HepG2 (cell line): ENCODE results near the gene ANKRD13D. TPM values are rescaled to one million over a fixed set of nuclear protein-coding genes. Genes with fewer than 3 reads are reported as not detected.

Experiments used
- ATAC-seq: fragments of 200-7000 bp; cut with Tn5 transposase; 3 replicates; pipeline ENCODE4 v1.9.1; 2020; ENCODE audit warnings: mild to moderate bottlenecking, moderate library complexity
- BruUV-seq: library from RNA; stranded (reverse); fragments of 400-500 nt; replicated peaks from 2 replicates; lab custom pipeline; 2021; lab: Mats Ljungman, UMichigan
- CTCF ChIA-PET: fragments of 300-600 bp; formaldehyde crosslinking; extraction: SDS; loops from one replicate; lab custom pipeline; 2021; ENCODE audit warnings: low total read pairs, inconsistent platforms, low intra/inter-chr PET ratio; lab: Yijun Ruan, JAX
- POLR2A ChIA-PET: fragments of 350-600 bp; sonication (Branson Sonifier 250); formaldehyde crosslinking; loops from one replicate; lab custom pipeline; 2020; ENCODE audit warnings: antibody characterized with exemption, inconsistent platforms; lab: Yijun Ruan, JAX
- DNase-seq: peaks from one replicate; pipeline ENCODE4 v3.0.0-alpha.2; 2015; ENCODE audit warnings: low spot score
- FAIRE-seq: peaks from 3 replicates; lab custom pipeline; 2011; peaks lifted over from hg19 to GRCh38; lab: Jason Lieb, UNC
- H2AFZ ChIP-seq: one replicate; pipeline ENCODE4 v1.6.1; 2011; ENCODE audit warnings: low read length, inconsistent platforms
- H3K27ac ChIP-seq: fragments of 300-600 bp; 3 replicates; pipeline ENCODE4 v1.8.0; 2011; ENCODE audit warnings: mixed run types, mild to moderate bottlenecking, mixed read lengths, low read length, inconsistent platforms; ENCODE audit not compliant: insufficient read depth; ENCODE audit errors: extremely low read length
- H3K27me3 ChIP-seq, 2 experiments: fragments of 200-600 bp in 1 of 2; 2 replicates in 1 of 2; 3 replicates in 1 of 2; pipeline versions ENCODE4 v1.6.0 to v1.8.0; 2011; ENCODE audit warnings: low read length in 2 of 2, mild to moderate bottlenecking in 2 of 2, moderate library complexity in 2 of 2, inconsistent platforms in 1 of 2; ENCODE audit not compliant: insufficient read depth in 2 of 2, control insufficient read depth in 1 of 2
- H3K36me3 ChIP-seq, 2 experiments: fragments of 200-600 bp in 1 of 2; replicated peaks in 1 of 2; 2 replicates in 1 of 2; 3 replicates in 1 of 2; pipeline versions ENCODE4 v1.5.1 to v1.8.0; 2011; ENCODE audit warnings: low read length in 2 of 2, inconsistent platforms in 1 of 2; ENCODE audit not compliant: insufficient read depth in 2 of 2, control insufficient read depth in 1 of 2
- H3K4me1 ChIP-seq: 2 replicates; pipeline ENCODE4 v1.5.1; 2012; ENCODE audit warnings: low read length, inconsistent platforms; ENCODE audit not compliant: insufficient read depth
- H3K4me2 ChIP-seq: 2 replicates; pipeline ENCODE4 v1.6.0; 2011; ENCODE audit warnings: low read depth, low read length, inconsistent platforms
- H3K4me3 ChIP-seq, 3 experiments: fragments of 200-600 bp in 1 of 3; sonication (generic), shearing (Covaris generic) in 1 of 3; replicated peaks in 1 of 3; 2 replicates each; pipeline ENCODE4 v1.5.1; 2011 to 2016; ENCODE audit warnings: low read length in 3 of 3, inconsistent platforms in 2 of 3, low read depth in 2 of 3, mild to moderate bottlenecking in 2 of 3, control low read depth in 1 of 3, mixed read lengths in 1 of 3; ENCODE audit not compliant: insufficient read depth in 1 of 3
- H3K79me2 ChIP-seq: one replicate; pipeline ENCODE4 v1.6.1; 2011; ENCODE audit warnings: low read length, inconsistent platforms; ENCODE audit not compliant: insufficient read depth
- H3K9ac ChIP-seq: 2 replicates; pipeline ENCODE4 v1.6.0; 2011; ENCODE audit warnings: mild to moderate bottlenecking, low read depth, low read length, inconsistent platforms; ENCODE audit not compliant: insufficient read depth
- H3K9me3 ChIP-seq: 2 replicates; pipeline ENCODE4 v1.5.1; 2012; ENCODE audit warnings: mild to moderate bottlenecking, low read length
- H4K20me1 ChIP-seq: 2 replicates; pipeline ENCODE4 v1.6.0; 2011; ENCODE audit warnings: inconsistent platforms, mild to moderate bottlenecking, low read length, moderate library complexity; ENCODE audit not compliant: insufficient read depth
- CENPX ChIP-seq: sonication (generic); formaldehyde crosslinking; IDR thresholded peaks from 2 replicates; pipeline ENCODE4 v1.9.0; 2021; ENCODE audit warnings: mild to moderate bottlenecking, missing genetic modification reagents, moderate library complexity
- DMAP1 ChIP-seq: IDR thresholded peaks from 2 replicates; pipeline ENCODE4 v1.6.1; 2016
- FOXP1 ChIP-seq, 2 experiments: fragments of 450-650 bp in 1 of 2; IDR thresholded peaks; 2 replicates each; pipeline ENCODE4 v1.6.1; 2017 to 2018; ENCODE audit warnings: antibody characterized with exemption in 1 of 2
- HIC2 ChIP-seq: sonication (generic); formaldehyde crosslinking; IDR thresholded peaks from 2 replicates; pipeline ENCODE4 v1.9.0; 2022; ENCODE audit warnings: low read depth, missing genetic modification reagents
- LCORL ChIP-seq, 2 experiments: fragments of 450-650 bp in 1 of 2; sonication (generic) in 1 of 2; formaldehyde crosslinking in 1 of 2; IDR thresholded peaks; 2 replicates each; pipeline versions ENCODE4 v1.5.0 to v1.6.1; 2017 to 2020; ENCODE audit warnings: antibody characterized with exemption in 1 of 2, missing genetic modification reagents in 1 of 2
- MEIS1 ChIP-seq: sonication (generic); formaldehyde crosslinking; IDR thresholded peaks from 2 replicates; pipeline ENCODE4 v1.9.0; 2021; ENCODE audit warnings: mild to moderate bottlenecking, missing genetic modification reagents, moderate library complexity, borderline replicate concordance
- NCOA1 ChIP-seq: sonication (generic); formaldehyde crosslinking; IDR thresholded peaks from 2 replicates; pipeline ENCODE4 v1.9.0; 2021; ENCODE audit warnings: missing genetic modification reagents
- RXRA ChIP-seq: sonication (generic); formaldehyde crosslinking; IDR thresholded peaks from 2 replicates; pipeline ENCODE4 v1.5.1; 2020; ENCODE audit warnings: missing genetic modification reagents
- RXRB ChIP-seq: IDR thresholded peaks from 2 replicates; pipeline ENCODE4 v1.6.1; 2016; ENCODE audit warnings: borderline replicate concordance, missing genetic modification reagents, missing compliant biosample characterization
- SALL1 ChIP-seq: sonication (generic); formaldehyde crosslinking; IDR thresholded peaks from 2 replicates; pipeline ENCODE4 v1.8.0; 2022; ENCODE audit warnings: mild to moderate bottlenecking, missing genetic modification reagents
- ZNF33A ChIP-seq: sonication (generic); formaldehyde crosslinking; IDR thresholded peaks from 2 replicates; pipeline ENCODE4 v1.5.1; 2020; ENCODE audit warnings: missing genetic modification reagents, mild to moderate bottlenecking, moderate library complexity, borderline replicate concordance
- ZNF598 ChIP-seq: sonication (generic); formaldehyde crosslinking; IDR thresholded peaks from 2 replicates; pipeline ENCODE4 v1.5.1; 2020; ENCODE audit warnings: mild to moderate bottlenecking, missing genetic modification reagents, borderline replicate concordance
- ZNF782 ChIP-seq: sonication (generic); formaldehyde crosslinking; IDR thresholded peaks from 2 replicates; pipeline ENCODE4 v1.4.0; 2020; ENCODE audit warnings: missing genetic modification reagents, mild to moderate bottlenecking, borderline replicate concordance
- in situ Hi-C: cut with HindIII; loops from 2 replicates; pipeline ENCODE4 v1.10.0; 2017; ENCODE audit warnings: low pct_unique_long_range_greater_than_20kb; ENCODE audit not compliant: extremely low pct_ligation_motif_present
- intact Hi-C: fragments of 100-400 bp; cut with micrococcal nuclease; formaldehyde crosslinking; loops from one replicate; pipeline ENCODE4 v1.10.0; 2022; ENCODE audit not compliant: unreplicated experiment
- polyA plus RNA-seq, 8 experiments: library from polyadenylated mRNA; depleted of rRNA in 3 of 8; stranded (reverse) in 7 of 8; unstranded in 1 of 8; fragments of >200 nt; fragmentation: Illumina TruSeq in 4 of 8; extraction: Trizol in 4 of 8; gene quantifications; 2 replicates each; pipeline versions ENCODE4 v1.2.1 to v1.2.3, GENCODE V29; 2011 to 2016; ENCODE audit warnings: low read depth in 4 of 8, missing spikeins in 1 of 8, mixed read lengths in 1 of 8; ENCODE audit not compliant: insufficient read depth in 1 of 8
- total RNA-seq, 5 experiments: library from RNA; depleted of rRNA; stranded (reverse); fragments of >200 nt; fragmentation: Illumina TruSeq; extraction: Trizol; gene quantifications; 2 replicates each; pipeline ENCODE4 v1.2.3, GENCODE V29; 2016; ENCODE audit warnings: low read depth in 1 of 5
- TF ChIP-seq, protein P1 (sequence below): IDR thresholded peaks from 2 replicates; pipeline ENCODE4 v1.4.0; 2020; ENCODE audit warnings: mild to moderate bottlenecking, missing genetic modification reagents
- TF ChIP-seq, protein P2 (sequence below): IDR thresholded peaks from 2 replicates; pipeline ENCODE4 v1.6.1; 2016; ENCODE audit warnings: mild to moderate bottlenecking

ANKRD13D gene
- total and polyA plus RNA-seq, 2 of the 13 experiments (the other 11 are each of a cell fraction or from before 2014, with no cell fraction given), result 18.6 to 27.3 TPM

DNA sequence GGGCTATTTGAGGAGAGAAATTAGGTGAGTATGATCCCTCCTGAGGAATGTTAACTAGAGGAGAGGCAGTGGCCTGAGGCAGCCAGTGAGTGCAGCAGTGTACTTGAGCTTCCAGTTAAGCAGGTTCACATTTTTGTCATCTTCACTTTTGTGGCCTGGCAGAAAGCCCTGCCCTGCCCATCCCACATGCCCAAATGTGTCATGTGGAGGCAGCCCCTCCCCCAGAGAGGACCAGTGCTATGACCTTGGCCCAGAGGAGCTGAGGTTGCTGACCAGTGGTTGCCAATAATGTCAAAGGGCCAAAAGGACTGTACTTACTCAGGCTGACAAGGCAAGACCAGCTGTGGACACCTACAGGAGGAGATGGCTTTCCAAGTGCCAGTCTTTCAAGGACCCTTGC, 40.5 kb upstream of the ANKRD13D start:
- no TSS peak for BruUV-seq
- CTCF ChIA-PET, result no interaction called here
- no peaks in the 10 kb centered on the region for H3K27me3 ChIP-seq
- H3K4me1 ChIP-seq, result peaks cover 33% of the 10 kb centered on the region
- intact Hi-C loops, result loop anchor here (10.0 kb wide), 1 partner anchor 136 kb away; no protein-coding TSS in a partner anchor
- H3K9ac ChIP-seq, result no peak overlapping the region
- no peaks in the 10 kb centered on the region for H4K20me1 ChIP-seq
- H3K4me3 ChIP-seq, result no peak overlapping the region
- POLR2A ChIA-PET, result interaction anchor here (1.2 to 1.6 kb wide), 2 partner anchors 9 kb away, joined by 3 to 14 read pairs; no protein-coding TSS in a partner anchor
- ATAC-seq (peak; percentile 60), DNase-seq (peak; percentile 40), FAIRE-seq (peak; percentile 18)
- peaks cover 6% of the 10 kb centered on the region for H3K79me2 ChIP-seq
- H2AFZ ChIP-seq, result no peak overlapping the region
- H3K36me3 ChIP-seq, result peaks cover 52 to 91% of the 10 kb centered on the region in 2 experiments
- in situ Hi-C loops, result no loop called here
- H3K9me3 ChIP-seq, result no peaks in the 10 kb centered on the region
- peak overlapping the region; percentile 9 for H3K27ac ChIP-seq
- no peak overlapping the region for H3K4me2 ChIP-seq
- TF ChIP-seq HIC2 (CRISPR knock-in tag) (peak; percentile 69; the same call in 1 of the 2 replicates), SALL1 (CRISPR knock-in tag) (peak; percentile 47; the same call in 1 of the 2 replicates), MEIS1 (CRISPR knock-in tag) (0 out of 2 replicates have a peak, but pooled peaks have one; percentile 26), RXRB (peak; percentile 68; the same call in 1 of the 2 replicates), RXRA (CRISPR knock-in tag) (peak; percentile 73; the same call in 1 of the 2 replicates), CENPX (CRISPR knock-in tag) (no peak), ZNF33A (no peak), ZNF598 (CRISPR knock-in tag) (0 out of 2 replicates have a peak, but pooled peaks have one; percentile 58), FOXP1 (IDR thresholded peaks at IDR 0.05) (no peak), FOXP1 (CRISPR knock-in tag; IDR thresholded peaks at IDR 0.05) (no peak), NCOA1 (CRISPR knock-in tag) (no peak), ZNF782 (CRISPR knock-in tag) (no peak), DMAP1 (0 out of 2 replicates have a peak, but pooled peaks have one; percentile 26), LCORL (IDR thresholded peaks at IDR 0.05) (no peak), LCORL (CRISPR knock-in tag; IDR thresholded peaks at IDR 0.05) (peak; percentile 56; the same call in 1 of the 2 replicates)
- TF ChIP-seq, protein P1, sequence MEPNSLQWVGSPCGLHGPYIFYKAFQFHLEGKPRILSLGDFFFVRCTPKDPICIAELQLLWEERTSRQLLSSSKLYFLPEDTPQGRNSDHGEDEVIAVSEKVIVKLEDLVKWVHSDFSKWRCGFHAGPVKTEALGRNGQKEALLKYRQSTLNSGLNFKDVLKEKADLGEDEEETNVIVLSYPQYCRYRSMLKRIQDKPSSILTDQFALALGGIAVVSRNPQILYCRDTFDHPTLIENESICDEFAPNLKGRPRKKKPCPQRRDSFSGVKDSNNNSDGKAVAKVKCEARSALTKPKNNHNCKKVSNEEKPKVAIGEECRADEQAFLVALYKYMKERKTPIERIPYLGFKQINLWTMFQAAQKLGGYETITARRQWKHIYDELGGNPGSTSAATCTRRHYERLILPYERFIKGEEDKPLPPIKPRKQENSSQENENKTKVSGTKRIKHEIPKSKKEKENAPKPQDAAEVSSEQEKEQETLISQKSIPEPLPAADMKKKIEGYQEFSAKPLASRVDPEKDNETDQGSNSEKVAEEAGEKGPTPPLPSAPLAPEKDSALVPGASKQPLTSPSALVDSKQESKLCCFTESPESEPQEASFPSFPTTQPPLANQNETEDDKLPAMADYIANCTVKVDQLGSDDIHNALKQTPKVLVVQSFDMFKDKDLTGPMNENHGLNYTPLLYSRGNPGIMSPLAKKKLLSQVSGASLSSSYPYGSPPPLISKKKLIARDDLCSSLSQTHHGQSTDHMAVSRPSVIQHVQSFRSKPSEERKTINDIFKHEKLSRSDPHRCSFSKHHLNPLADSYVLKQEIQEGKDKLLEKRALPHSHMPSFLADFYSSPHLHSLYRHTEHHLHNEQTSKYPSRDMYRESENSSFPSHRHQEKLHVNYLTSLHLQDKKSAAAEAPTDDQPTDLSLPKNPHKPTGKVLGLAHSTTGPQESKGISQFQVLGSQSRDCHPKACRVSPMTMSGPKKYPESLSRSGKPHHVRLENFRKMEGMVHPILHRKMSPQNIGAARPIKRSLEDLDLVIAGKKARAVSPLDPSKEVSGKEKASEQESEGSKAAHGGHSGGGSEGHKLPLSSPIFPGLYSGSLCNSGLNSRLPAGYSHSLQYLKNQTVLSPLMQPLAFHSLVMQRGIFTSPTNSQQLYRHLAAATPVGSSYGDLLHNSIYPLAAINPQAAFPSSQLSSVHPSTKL (CRISPR knock-in tag), result peak; percentile 52; the same call in 1 of the 2 replicates
- TF ChIP-seq, protein P2, sequence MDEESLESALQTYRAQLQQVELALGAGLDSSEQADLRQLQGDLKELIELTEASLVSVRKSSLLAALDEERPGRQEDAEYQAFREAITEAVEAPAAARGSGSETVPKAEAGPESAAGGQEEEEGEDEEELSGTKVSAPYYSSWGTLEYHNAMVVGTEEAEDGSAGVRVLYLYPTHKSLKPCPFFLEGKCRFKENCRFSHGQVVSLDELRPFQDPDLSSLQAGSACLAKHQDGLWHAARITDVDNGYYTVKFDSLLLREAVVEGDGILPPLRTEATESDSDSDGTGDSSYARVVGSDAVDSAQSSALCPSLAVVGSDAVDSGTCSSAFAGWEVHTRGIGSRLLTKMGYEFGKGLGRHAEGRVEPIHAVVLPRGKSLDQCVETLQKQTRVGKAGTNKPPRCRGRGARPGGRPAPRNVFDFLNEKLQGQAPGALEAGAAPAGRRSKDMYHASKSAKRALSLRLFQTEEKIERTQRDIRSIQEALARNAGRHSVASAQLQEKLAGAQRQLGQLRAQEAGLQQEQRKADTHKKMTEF (CRISPR knock-in tag), result no peak
